K562 (cell line): ENCODE measurements around the gene GALNT9. TPM values are rescaled to one million over a fixed set of nuclear protein-coding genes. Genes with fewer than 3 reads are reported as not detected.

Experiments
- ATAC-seq: fragments of 200-7000 bp; cut with Tn5 transposase; 3 replicates; pipeline ENCODE4 v1.9.1; 2020; ENCODE audit warnings: moderate library complexity
- BruUV-seq: library from RNA; stranded (reverse); fragments of 400-500 nt; replicated peaks from 2 replicates; lab custom pipeline; 2021; lab: Mats Ljungman, UMichigan
- CTCF ChIA-PET: fragments of 300-600 bp; formaldehyde crosslinking; extraction: SDS; loops from one replicate; lab custom pipeline; 2021; ENCODE audit warnings: low intra/inter-chr PET ratio; lab: Yijun Ruan, JAX
- POLR2A ChIA-PET: fragments of 300-600, 350-650 bp; sonication (Branson Sonifier 250); formaldehyde crosslinking; extraction: SDS; loops from one replicate; lab custom pipeline; 2021; ENCODE audit warnings: antibody characterized with exemption, inconsistent platforms; lab: Yijun Ruan, JAX
- DNase-seq, 4 experiments: peaks; one replicate each; pipeline versions ENCODE4 v3.0.0 to v3.0.0-alpha.2; 2011 to 2018; ENCODE audit warnings: low spot score in 3 of 4, mixed read lengths in 3 of 4; ENCODE audit errors: extremely low read depth in 1 of 4
- FAIRE-seq: peaks from 2 replicates; lab custom pipeline; 2011; peaks lifted over from hg19 to GRCh38; lab: Jason Lieb, UNC
- H2AFZ ChIP-seq: 2 replicates; pipeline ENCODE4 v1.6.0; 2011; ENCODE audit warnings: low read depth, low read length, control low read depth, inconsistent platforms
- H3K27ac ChIP-seq: fragments of 200-600 bp; 3 replicates; pipeline ENCODE4 v1.8.0; 2011; ENCODE audit warnings: low read depth, mild to moderate bottlenecking, control low read depth, inconsistent platforms, low read length, moderate library complexity, mixed read lengths; ENCODE audit errors: extremely low read depth
- H3K27me3 ChIP-seq, 2 experiments: fragments of 300-600 bp in 1 of 2; 2 replicates in 1 of 2; 3 replicates in 1 of 2; pipeline versions ENCODE4 v1.6.0 to v1.8.0; 2011; ENCODE audit warnings: inconsistent platforms in 2 of 2, low read length in 2 of 2, mild to moderate bottlenecking in 1 of 2, mixed read lengths in 1 of 2, moderate library complexity in 1 of 2; ENCODE audit not compliant: control insufficient read depth in 2 of 2, insufficient read depth in 2 of 2
- H3K36me3 ChIP-seq: fragments of 300-600 bp; 3 replicates; pipeline ENCODE4 v1.8.0; 2011; ENCODE audit warnings: mild to moderate bottlenecking, low read length, inconsistent platforms; ENCODE audit not compliant: control insufficient read depth, insufficient read depth
- H3K4me1 ChIP-seq, 2 experiments: fragments of 200-600 bp in 1 of 2; replicated peaks in 1 of 2; 2 replicates in 1 of 2; 3 replicates in 1 of 2; pipeline versions ENCODE4 v1.5.1 to v1.8.0; 2011; ENCODE audit warnings: inconsistent platforms in 2 of 2, low read length in 2 of 2, mild to moderate bottlenecking in 1 of 2, mixed read lengths in 1 of 2, moderate library complexity in 1 of 2; ENCODE audit not compliant: control insufficient read depth in 2 of 2, insufficient read depth in 2 of 2
- H3K4me2 ChIP-seq: 2 replicates; pipeline ENCODE4 v1.6.1; 2011; ENCODE audit warnings: low read length, control low read depth, inconsistent platforms, mixed read lengths; ENCODE audit not compliant: insufficient read depth
- H3K4me3 ChIP-seq: fragments of 200-600 bp; sonication (generic), shearing (Covaris generic); 2 replicates; pipeline ENCODE4 v1.5.1; 2016; ENCODE audit warnings: control low read depth, inconsistent platforms
- H3K79me2 ChIP-seq: fragments of 200-600 bp; 3 replicates; pipeline ENCODE4 v1.8.0; 2011; ENCODE audit warnings: low read length, inconsistent platforms; ENCODE audit not compliant: control insufficient read depth, insufficient read depth
- H3K9ac ChIP-seq, 2 experiments: 2 replicates each; pipeline versions ENCODE4 v1.6.0 to v1.6.1; 2011; ENCODE audit warnings: low read depth in 2 of 2, low read length in 2 of 2, control low read depth in 1 of 2, inconsistent platforms in 1 of 2, mild to moderate bottlenecking in 1 of 2, mixed read lengths in 1 of 2; ENCODE audit not compliant: insufficient read depth in 1 of 2
- H3K9me1 ChIP-seq: one replicate; pipeline ENCODE4 v1.6.0; 2011; ENCODE audit warnings: inconsistent platforms, mild to moderate bottlenecking, low read length, moderate library complexity; ENCODE audit not compliant: control insufficient read depth, insufficient read depth
- H3K9me3 ChIP-seq: replicated peaks from 2 replicates; pipeline ENCODE4 v1.5.1; 2011; ENCODE audit warnings: low read depth, low read length, inconsistent platforms; ENCODE audit not compliant: control insufficient read depth, insufficient read depth
- H4K20me1 ChIP-seq: replicated peaks from 2 replicates; pipeline ENCODE4 v1.6.1; 2011; ENCODE audit warnings: low read length, inconsistent platforms, mixed read lengths; ENCODE audit not compliant: control insufficient read depth, insufficient read depth
- E2F4 ChIP-seq: sonication (generic); formaldehyde crosslinking; IDR thresholded peaks from 2 replicates; pipeline ENCODE4 v1.8.0; 2022; ENCODE audit warnings: mild to moderate bottlenecking, low read depth, missing genetic modification reagents
- FOSL1 ChIP-seq: fragments of 200-800 bp; sonication (Bioruptor generic); conservative IDR thresholded peaks from 2 replicates; pipeline ENCODE4 v1.6.1; 2016; ENCODE audit warnings: missing genetic modification characterization, missing compliant biosample characterization
- FOXP4 ChIP-seq: sonication (generic); formaldehyde crosslinking; IDR thresholded peaks from 2 replicates; pipeline ENCODE4 v1.8.0; 2022; ENCODE audit warnings: mild to moderate bottlenecking, missing genetic modification reagents, borderline replicate concordance
- GATAD2A ChIP-seq: fragments of 450-650 bp; IDR thresholded peaks from 2 replicates; pipeline ENCODE4 v1.6.1; 2017
- HMGN3 ChIP-seq: IDR thresholded peaks from 2 replicates; pipeline ENCODE4 v1.6.1; 2011; ENCODE audit warnings: borderline replicate concordance, low read depth, mild to moderate bottlenecking, mixed read lengths, low read length; ENCODE audit not compliant: insufficient read length; ENCODE audit errors: extremely low read depth
- LCOR ChIP-seq: sonication (generic); formaldehyde crosslinking; IDR thresholded peaks from 2 replicates; pipeline ENCODE4 v1.8.0; 2022; ENCODE audit warnings: mild to moderate bottlenecking, missing genetic modification reagents
- MAFF ChIP-seq: IDR thresholded peaks from 2 replicates; pipeline ENCODE4 v1.6.1; 2012; ENCODE audit warnings: low read length, improper control_type of control experiment
- NCOA4 ChIP-seq: fragments of 450-650 bp; IDR thresholded peaks from 2 replicates; pipeline ENCODE4 v1.6.1; 2018; ENCODE audit warnings: mild to moderate bottlenecking; ENCODE audit not compliant: partially characterized antibody
- NFRKB ChIP-seq: fragments of 450-650 bp; IDR thresholded peaks from 2 replicates; pipeline ENCODE4 v1.6.1; 2016; ENCODE audit warnings: low read depth
- POLR2G ChIP-seq: fragments of 200-400 bp; formaldehyde crosslinking; IDR thresholded peaks from 2 replicates; pipeline ENCODE4 v1.6.1; 2017; ENCODE audit warnings: low read depth, mild to moderate bottlenecking, antibody characterized with exemption, low read length, moderate library complexity
- RBM22 ChIP-seq: fragments of 200-400 bp; formaldehyde crosslinking; IDR thresholded peaks from 2 replicates; pipeline ENCODE4 v1.6.1; 2018; ENCODE audit warnings: low read length, low read depth; ENCODE audit not compliant: poor library complexity, severe bottlenecking
- SIN3A ChIP-seq, 2 experiments: fragments of 150-350 bp in 1 of 2; IDR thresholded peaks; 2 replicates each; pipeline ENCODE4 v1.6.1; 2011 to 2016; ENCODE audit warnings: borderline replicate concordance in 2 of 2, low read depth in 2 of 2, low read length in 2 of 2, mild to moderate bottlenecking in 2 of 2, moderate library complexity in 2 of 2; ENCODE audit not compliant: control insufficient read depth in 1 of 2
- SPI1 ChIP-seq: IDR thresholded peaks from 2 replicates; pipeline ENCODE4 v1.6.1; 2011; ENCODE audit warnings: low read depth, low read length, control low read depth, borderline replicate concordance
- TFAM ChIP-seq: fragments of 250-450 bp; sonication (Bioruptor Pico); conservative IDR thresholded peaks from 2 replicates; pipeline ENCODE4 v1.5.0; 2021; ENCODE audit warnings: mild to moderate bottlenecking, moderate library complexity
- ZBTB34 ChIP-seq: fragments of 250-450 bp; sonication (Bioruptor Pico); IDR thresholded peaks from 2 replicates; pipeline ENCODE4 v1.8.0; 2021; ENCODE audit warnings: mild to moderate bottlenecking, moderate library complexity
- ZBTB9 ChIP-seq: fragments of 450-650 bp; formaldehyde crosslinking; IDR thresholded peaks from 2 replicates; pipeline ENCODE4 v1.4.0; 2020; ENCODE audit warnings: mild to moderate bottlenecking, moderate library complexity
- ZNF511 ChIP-seq: sonication (generic); formaldehyde crosslinking; IDR thresholded peaks from 2 replicates; pipeline ENCODE4 v1.8.0; 2022; ENCODE audit warnings: mild to moderate bottlenecking, missing genetic modification reagents
- WGBS: fragments of 100-300 bp; shearing (Covaris generic); methylation state at CpG from one replicate; pipeline ENCODE4 v1.1.6; 2016; ENCODE audit warnings: low coverage, mixed read lengths; ENCODE audit not compliant: insufficient coverage; ENCODE audit errors: missing lambda C conversion rate; 5-methylcytosine and 5-hydroxymethylcytosine counted together
- in situ Hi-C: fragments of 300-500 bp; cut with MboI; formaldehyde crosslinking; loops from 4 replicates; pipeline ENCODE4 v1.15.0; 2018; ENCODE audit warnings: inconsistent platforms, mixed read lengths
- intact Hi-C: fragments of 100-400 bp; cut with micrococcal nuclease; formaldehyde crosslinking; loops from 2 replicates; pipeline ENCODE4 v1.14.2; 2022
- polyA plus RNA-seq, 8 experiments: library from polyadenylated mRNA; depleted of rRNA in 4 of 8; stranded (reverse) in 5 of 8; unstranded in 3 of 8; fragments of >200 nt; fragmentation: Nextera tagmentation in 2 of 8; fragmentation: Illumina TruSeq in 1 of 8; extraction: Ambion mirVana in 2 of 8; extraction: Trizol in 1 of 8; gene quantifications; 2 replicates each; pipeline versions ENCODE4 v1.2.1 to v1.2.3, GENCODE V29; 2011 to 2014; ENCODE audit warnings: inconsistent platforms in 1 of 8, missing spikeins in 1 of 8
- total RNA-seq, 7 experiments: library from RNA; depleted of rRNA in 6 of 7; stranded (reverse); fragments of >200 nt in 6 of 7; fragmentation: Illumina TruSeq in 2 of 7; extraction: Trizol in 2 of 7; gene quantifications; 2 replicates each; pipeline versions ENCODE4 v1.2.1 to v1.2.3, GENCODE V29; 2011 to 2021; ENCODE audit warnings: low replicate concordance in 1 of 7

The GALNT9 gene
- total and polyA plus RNA-seq, 9 of the 15 experiments (the other 6 are each of a cell fraction or from before 2014, with no cell fraction given) = not detected

GRCh38 chr12:132315507-132315906 lies 13.9 kb downstream of the GALNT9 start:
- H3K27me3 ChIP-seq = peaks cover 21 to 68% of the 10 kb centered on the region in 2 experiments

More at GRCh38 chr12:132315507-132315906, 13.9 kb downstream of the GALNT9 start:
- ChIA-PET CTCF (no interaction called here), POLR2A (no interaction called here)
- Histone ChIP-seq H3K9me3 (0 out of 2 replicates have a peak, but pooled peaks cover 2% of the 10 kb centered on the region), H3K4me2 (no peak overlapping the region), H3K4me3 (no peak overlapping the region), H2AFZ (no peak overlapping the region), H3K79me2 (no peaks in the 10 kb centered on the region), H3K27ac (no peak overlapping the region), H3K36me3 (no peaks in the 10 kb centered on the region), H3K4me1 (peaks cover 0 to 14% of the 10 kb centered on the region in 2 experiments; a peak in 1 of 5 replicates), H3K9ac (no peak overlapping the region), H4K20me1 (0 out of 2 replicates have a peak, but pooled peaks cover 6% of the 10 kb centered on the region), H3K9me1 (no peaks in the 10 kb centered on the region)
- ATAC-seq (no peak), FAIRE-seq (no peak), DNase-seq (no peak)
- TF ChIP-seq ZNF511 (CRISPR knock-in tag) = no peak
- TF ChIP-seq FOSL1 (tag) = no peak
- no peak for TF ChIP-seq GATAD2A
- TF ChIP-seq ZBTB9 (CRISPR knock-in tag) = no peak
- TF ChIP-seq POLR2G = no peak
- TF ChIP-seq RBM22 = no peak
- no peak for TF ChIP-seq LCOR (CRISPR knock-in tag)
- no peak for TF ChIP-seq SIN3A (IDR thresholded peaks at IDR 0.05; ENCODE audit: borderline replicate concordance in 2 of 2, control insufficient read depth in 1 of 2, low read depth in 2 of 2, low read length in 2 of 2)
- no peak for TF ChIP-seq FOXP4 (CRISPR knock-in tag)
- no peak for TF ChIP-seq MAFF
- TF ChIP-seq SPI1 = no peak
- TF ChIP-seq ZBTB34 = no peak
- TF ChIP-seq E2F4 (CRISPR knock-in tag) = no peak
- TF ChIP-seq HMGN3 = no peak
- no peak for TF ChIP-seq NFRKB
- no peak for TF ChIP-seq TFAM (CRISPR knock-in tag)
- no peak for TF ChIP-seq NCOA4
- intact Hi-C loops (no loop called here), in situ Hi-C loops (no loop called here)
- BruUV-seq = no TSS peak
- WGBS = 9% methylated on average over 18 of the region's 19 CpGs
